Skin of body (tissue), 2 donors: ENCODE measurements around the gene HS1BP3. TPM values are rescaled to one million over a fixed set of nuclear protein-coding genes. Genes with fewer than 3 reads are reported as not detected.

Source experiments
- DNase-seq: peaks from one replicate; lab custom pipeline; 2025; lab: John Stamatoyannopoulos, UW
- total RNA-seq: library from RNA; depleted of rRNA; stranded (reverse); fragments of >200 nt; gene quantifications from one replicate; pipeline ENCODE4 v1.2.3, GENCODE V29; 2014

The HS1BP3 gene
- total RNA-seq, 1 donor from 2014 or later: 13.5 TPM

DNA sequence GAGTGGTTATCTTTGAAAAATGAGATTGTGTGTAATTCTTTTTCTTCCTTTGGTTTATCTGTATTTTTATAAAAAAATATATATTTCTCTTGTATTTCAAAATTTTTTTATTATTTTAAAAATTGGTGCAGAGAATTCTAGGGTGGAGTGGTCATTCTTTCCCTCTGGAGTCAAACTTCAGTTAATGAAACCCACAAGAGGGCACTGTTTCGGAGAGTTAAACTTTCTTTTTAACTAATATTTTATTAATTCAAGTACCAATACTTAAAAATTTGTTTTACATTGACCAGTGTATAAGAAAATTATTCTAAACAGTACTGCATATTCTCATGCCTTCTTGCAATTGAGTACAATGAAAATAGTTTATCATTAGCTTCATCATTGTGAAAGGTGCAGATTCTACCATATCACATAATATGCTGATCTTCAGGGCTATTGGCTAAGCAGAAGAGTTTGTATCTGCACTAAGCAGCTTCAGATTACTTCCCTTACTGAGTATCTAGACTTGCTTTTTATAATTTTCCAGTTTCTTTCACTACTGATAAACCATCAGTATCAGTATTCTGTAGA is 50.1 kb downstream of the HS1BP3 start:
- DNase-seq: no peak

DNA sequence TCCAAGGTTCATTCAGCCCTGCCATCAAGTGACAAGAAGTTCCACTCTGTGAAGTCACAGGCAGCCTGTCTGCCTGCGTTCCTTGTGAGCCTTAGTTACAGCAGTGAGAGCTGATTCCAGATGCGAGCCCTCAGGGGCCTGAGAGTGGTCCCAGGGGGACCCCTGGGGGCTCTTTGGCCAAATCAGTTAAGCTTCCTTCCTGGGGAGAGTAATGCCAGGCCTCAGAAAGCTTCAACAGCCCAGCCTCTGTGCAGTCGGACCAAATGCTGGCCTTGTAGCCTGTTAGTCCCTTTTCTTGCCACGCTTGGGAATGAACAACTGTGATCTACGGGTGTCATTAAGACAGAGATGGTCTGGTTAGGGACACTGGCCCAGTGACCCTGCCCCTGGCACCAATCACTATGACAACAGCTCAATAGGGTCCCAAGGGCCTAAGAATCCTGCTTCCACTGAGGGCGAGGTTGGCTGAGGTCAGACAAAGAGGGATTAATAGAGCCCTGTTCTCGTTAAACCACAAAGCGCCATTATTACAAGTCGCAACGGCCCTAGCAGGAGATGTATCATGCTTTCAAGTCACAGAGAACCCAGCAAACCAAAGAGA is 50.9 kb downstream of the HS1BP3 start:
- DNase-seq: peak; percentile 43

DNA sequence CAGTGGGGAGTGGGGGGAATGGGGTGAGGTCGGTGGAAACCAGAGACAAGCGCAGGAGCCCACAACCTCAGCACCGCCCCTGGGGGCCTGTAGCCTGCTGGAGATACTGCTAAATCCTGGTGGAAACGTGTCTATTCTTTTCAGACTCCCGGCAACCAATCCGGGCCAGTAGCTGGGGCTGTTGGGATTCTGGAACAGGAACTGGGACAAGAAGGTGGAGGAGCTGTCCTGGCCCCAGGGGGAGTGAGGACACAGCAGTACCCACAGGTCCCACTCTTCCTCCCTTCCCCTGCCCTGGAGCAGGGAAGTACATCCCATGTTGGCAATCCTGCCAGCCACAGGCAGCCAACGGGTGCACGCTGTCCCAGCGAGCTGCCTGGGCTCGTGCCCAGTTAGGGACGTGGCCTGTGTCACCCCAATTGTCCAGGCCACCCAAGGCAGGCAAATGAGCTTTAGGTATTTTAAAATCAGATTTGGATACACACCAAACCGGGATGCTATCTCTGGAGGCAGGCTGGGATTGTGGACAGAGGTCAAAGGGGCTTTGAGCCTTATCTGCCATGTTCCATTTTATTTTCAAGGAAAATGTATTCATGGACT is 51.8 kb downstream of the HS1BP3 start:
- DNase-seq: no peak

DNA sequence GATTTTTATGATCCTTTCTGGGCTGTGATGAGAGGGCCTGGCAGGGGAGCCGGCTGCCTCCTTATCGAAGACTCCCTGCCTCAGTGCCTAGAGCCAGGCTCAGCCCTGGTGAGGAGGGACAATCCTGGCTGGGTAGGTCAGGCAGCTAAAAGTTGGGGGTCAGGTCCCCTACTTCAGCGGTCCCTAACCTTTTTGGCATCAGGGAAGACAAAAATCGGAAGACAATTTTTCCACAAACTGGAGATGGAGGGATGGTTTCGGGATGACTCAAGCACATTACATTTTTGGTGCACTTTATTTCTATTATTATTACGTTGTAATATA is 53.1 kb downstream of the HS1BP3 start:
- DNase-seq: no peak

DNA sequence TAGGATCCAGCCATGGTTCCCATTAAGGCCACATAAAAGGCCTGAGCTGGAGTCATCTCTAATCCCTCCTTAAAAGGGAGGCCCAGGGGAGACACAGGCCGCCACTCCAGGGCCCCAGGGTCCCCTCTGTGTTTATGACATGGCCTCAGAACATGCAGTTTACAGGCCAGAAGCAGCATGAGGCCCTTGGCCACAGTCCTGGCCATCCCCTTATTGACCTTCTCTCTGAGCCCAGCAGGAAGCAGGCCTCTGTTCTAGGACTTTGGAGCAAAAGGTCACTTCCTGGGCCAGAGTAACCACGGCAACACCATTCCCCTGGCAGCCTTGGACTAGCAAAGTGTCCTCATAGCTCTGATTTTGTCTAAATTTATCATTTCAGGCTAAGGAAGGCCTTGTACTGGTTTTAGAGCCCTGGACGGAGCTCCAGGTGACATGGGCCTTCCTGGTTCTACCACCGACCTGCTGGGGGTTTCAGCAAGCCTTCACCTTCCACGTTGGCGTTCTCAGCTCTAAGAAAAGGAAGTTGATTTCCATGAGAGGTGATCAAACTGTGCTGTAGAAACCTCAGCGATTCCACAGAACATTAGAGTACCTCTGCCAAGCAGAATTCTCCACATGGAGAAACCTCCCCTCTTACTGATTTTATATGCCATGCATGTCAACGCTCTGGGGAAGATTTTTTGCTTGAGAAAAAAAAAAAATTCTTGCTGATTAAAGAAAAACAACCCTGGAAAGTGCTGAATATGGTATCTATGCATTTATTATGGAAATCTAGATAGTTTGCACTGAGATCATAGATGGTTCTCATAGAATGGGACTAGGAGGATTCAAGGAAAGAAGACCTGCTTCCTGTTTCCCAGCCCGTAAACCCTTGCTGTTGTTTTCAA is 53.7 kb downstream of the HS1BP3 start:
- DNase-seq: peak; percentile 26

DNA sequence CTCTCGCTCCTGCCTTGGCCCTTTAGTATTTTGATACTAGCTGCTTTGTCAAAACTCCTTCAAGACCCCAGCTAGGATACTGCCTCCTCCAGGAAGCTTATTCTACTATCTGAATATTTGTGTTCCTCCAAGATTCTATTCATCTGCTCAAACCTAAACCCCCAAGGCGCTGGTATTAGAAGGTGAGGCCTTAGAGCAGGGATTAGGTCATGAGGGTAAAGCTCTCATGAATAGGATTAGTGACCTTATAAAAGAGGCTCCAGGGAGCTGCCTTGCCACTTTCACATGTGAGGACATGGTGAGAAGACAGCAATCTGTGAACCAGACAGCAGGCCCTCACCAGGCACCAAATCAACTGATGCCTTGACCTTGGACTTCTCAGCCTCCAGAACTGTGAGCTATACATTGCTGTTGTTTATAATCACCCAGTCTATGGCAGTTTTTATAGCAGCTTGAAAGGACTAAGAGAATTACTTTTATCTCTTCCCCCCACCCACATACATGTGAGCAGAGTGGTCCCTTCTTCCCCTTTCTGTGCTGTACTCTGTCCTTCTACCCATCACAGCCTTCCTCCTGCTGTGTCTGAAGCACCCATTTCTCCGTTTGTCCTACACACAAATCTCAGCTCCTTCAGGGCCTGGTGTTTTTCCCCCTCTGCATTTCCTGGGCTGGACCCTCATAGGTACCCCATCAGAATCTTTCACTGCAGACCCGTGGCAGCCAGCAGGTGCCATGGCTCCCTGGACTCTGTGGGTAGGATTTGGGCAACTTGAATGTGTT is 54.5 kb downstream of the HS1BP3 start:
- DNase-seq: no peak

DNA sequence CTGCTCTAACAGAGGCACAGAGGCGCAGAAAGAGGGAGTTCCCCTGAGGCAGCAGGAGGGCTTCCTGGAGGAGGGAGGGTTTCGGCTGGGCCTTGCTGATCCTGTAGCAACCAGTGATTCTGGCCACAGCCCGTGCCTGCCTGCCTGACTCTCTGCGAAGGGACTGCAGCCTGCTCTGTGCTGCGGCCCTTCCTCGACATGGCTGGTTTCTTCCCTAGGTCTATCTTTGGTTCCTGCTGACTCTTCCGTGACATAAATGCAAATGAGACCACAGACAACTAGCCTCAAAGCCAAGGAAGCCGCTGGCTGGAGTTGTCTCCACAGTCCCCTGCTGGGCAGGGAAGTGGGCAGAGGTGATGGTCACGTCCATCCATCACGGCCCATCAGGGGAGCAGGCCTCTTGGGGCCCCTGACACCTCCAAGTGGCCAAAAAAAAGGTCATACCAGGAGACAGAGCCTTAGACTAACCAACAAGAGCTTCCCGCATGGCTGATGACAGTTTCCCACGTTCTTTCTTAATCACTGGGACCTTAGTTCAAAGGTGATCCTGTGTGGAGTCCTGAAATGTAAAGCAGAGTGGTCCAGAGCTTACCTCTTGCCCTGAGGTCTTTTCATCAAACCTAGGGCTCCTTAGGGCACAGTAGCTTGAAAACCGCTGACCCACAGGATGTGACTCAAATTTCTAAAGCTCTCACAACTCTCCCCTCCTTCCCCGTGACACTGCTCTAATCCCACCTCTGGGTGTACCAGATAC is 55.3 kb downstream of the HS1BP3 start:
- no peak for DNase-seq

DNA sequence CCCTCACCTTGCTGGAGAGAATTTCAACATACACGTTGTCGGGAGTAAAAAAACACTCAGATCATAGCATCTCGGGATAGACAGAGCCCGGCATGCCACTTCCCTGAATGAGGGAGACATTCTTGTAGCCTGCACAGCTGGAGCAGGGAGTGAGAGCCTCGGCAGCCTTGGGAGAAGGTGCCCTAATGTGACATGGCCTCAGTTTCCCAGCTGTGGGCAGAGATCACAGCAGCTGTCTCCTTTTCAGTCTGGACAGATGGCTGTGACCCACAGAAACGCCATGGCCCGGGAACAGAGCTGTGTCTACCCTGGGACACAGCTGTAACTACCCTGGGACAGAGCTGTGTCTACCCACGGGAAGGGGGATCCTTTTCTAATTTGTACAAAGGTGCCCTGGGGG is 55.9 kb downstream of the HS1BP3 start:
- DNase-seq: no peak

DNA sequence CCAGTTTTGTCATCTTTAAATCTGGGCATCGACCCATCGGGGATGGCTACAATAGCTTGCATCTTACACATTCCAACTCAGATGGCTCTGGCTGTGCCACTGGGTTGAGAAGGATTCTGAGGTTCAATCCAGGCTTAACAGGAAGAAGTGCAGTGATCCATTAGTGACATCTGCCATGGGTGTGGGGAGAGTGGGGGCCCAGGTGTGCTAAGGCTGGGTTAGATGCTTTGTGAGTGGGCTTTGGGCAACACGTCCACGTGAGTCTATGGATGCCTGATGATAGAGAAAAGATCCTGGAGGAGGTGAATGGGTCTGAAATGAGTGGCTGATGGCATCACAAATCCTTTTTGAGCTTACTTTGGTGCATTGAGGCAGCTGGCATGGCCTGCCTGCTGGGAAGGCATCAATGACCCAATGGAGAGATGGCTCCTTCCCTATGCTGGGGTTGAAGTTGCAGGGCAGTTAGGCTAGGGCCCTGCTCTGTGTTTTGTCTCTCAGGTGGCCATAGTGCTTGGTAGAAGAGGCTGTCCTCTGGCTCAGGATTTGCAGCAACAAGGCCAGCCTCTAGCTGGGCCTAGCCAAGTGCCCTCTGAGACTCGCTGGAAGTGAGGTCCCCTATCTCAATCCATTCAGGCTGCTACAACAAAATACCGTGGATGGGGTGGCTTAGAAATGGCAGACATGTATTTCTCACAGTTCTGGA is 56.7 kb downstream of the HS1BP3 start:
- DNase-seq: no peak

DNA sequence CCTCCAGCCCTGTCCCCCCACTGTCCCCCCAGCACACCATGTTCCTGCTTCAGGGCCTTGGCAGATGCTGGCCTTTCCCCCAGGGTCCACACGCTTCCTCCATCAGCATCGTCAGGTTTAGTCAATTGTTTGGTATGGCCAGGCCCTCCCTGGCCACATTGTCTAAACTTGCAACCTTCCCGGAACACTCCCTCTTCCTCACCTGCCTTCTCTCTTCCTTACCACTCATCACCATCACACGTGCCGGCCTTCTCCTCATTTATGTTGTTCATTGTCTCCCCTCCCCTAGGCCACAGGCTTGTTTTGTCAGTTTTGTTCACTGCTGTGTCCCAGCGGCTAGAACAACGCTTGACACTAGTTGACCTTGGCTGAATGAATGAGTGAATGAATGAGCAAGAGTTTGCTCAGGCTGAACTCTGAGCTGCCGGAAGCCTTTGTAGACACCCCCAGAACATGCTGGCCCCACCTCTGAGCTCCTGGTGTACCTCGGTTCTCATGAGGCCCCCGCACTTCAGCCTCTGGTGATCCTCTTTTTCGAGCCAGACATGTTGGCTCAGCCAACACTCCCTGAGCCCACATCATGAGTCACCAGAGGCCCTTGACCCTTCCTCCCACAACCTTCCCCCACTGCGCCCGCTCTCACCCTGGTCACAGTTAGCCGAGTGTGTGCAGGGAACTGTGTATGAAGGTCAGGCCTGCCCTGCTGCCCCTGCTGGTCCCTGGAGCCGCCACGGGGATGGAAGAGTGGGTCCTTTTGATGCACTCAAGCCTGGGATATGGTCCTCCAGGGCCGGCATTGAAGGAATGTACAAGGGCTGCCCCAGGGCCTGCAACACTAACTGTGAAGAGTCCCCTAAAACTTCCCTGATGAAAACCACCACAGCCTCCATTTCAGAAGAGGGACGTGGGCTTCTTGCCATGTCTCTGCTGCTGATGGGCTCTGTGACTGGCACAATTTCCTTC is 57.5 kb downstream of the HS1BP3 start:
- no peak for DNase-seq

DNA sequence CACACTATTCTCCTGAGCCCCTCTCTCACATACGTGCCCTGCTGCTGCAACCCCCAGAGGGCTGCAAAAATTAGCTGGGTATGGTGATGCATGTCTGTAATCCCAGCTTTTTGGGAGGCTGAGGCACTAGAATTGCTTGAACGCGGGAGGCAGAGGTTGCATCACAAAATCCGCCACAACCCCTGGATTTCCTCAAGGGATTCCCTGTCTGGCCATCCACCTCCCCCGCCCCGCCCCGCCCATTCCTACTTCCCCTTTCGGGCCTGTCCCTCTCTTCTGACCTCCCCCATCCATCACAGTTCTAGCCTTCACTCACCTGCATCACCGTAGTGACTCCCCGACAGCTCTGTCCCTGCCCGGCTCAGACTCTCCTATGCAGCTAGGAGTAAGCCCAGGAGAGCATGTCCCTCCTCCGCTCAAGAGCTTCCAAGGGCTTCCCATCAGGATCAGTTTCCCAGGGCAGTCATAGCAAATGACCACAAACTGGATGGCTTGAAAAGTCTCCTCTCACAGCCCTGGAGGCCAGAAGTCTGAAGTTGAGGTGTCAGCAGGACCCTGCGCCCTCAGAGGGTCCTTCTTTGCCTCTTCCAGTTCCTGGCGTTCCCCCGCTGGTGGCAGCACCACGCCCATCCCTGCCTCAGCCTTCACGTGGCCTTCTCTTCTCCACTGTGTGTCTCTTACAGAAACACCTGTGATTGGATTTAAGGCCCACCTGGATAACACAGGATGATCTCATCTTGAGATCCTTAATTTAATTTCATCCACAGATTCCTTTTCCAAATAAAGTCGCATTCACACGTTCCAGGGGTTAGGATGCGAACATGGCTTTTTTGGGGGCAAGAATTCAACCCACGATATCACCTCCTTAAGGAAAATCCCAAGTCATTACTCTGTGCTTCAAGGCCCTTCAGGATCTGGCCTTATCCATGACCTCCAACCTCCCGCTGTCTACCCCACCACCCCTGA is 58.5 kb downstream of the HS1BP3 start:
- no peak for DNase-seq

DNA sequence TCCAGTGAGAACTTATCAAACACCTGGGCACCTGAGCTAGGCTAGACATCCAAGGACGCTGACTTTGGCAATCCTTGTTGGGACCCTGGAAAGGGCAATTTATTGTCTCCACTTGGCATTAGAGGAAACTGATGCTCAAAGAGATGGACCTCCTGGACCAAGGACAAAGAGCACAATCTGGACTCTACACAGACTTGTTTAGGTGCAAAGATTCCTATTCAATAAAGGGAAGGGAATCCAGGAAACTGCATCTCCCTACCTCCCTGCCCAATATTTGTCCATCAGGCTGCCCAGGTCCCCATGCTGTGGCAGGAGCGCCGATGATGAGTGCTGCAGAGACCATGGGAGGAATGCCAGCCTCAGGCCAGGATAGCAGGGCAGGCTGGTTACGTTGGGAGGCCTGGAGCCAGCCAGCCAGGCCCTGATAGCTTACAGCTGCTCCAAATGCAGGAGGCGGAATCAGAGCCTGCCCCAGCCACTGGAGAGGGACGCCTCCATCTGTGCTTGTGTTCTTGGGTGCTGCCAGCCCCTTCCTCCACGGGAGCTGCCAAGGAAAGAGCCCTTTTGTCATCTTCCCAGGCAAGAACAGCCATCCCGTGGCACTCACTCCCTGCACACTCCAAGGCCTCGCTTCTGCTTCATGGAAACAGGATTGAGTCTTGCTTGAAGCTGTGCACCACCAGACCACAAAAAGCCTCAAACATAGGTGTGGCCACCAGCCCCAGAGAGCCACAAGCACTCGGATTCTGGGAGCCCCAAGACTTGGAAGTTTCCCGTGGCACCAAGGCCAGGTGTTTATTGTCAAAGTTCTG is 60.0 kb downstream of the HS1BP3 start:
- DNase-seq: no peak

DNA sequence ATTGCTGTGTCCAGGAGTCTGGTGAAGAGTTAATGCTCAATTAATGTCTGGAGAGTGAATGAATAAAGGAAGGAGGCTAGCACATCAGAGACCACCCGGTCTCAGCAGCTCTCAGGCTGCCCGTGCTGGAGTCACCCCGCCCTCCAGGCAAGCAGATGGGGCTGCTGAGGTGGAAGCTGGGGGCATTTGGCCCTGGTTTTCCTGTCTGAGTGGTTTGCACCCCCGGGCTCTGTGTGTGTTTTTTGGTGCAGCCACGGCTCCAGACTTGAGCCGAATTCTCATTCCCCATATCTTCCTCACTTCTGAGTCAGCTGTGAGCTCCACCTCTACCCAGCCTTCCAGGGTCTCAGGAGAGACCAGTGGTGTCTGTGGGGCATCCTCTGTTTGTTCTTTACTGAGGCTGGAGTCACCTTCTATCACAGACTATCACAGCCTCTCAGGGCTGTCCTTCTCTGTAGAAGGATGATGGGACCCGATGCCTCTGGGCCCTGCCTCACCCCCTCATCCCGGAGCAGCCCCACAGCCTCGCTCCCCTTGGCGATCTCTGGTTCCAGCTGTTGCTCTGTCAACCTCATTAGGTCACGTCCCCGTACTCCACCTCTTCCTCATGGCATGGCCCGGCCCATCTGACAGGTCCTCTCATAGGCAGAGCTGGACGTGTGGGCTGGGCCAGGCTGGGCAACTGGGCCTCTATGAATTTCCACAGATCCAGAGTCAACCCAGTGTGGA is 60.8 kb downstream of the HS1BP3 start:
- DNase-seq: no peak

DNA sequence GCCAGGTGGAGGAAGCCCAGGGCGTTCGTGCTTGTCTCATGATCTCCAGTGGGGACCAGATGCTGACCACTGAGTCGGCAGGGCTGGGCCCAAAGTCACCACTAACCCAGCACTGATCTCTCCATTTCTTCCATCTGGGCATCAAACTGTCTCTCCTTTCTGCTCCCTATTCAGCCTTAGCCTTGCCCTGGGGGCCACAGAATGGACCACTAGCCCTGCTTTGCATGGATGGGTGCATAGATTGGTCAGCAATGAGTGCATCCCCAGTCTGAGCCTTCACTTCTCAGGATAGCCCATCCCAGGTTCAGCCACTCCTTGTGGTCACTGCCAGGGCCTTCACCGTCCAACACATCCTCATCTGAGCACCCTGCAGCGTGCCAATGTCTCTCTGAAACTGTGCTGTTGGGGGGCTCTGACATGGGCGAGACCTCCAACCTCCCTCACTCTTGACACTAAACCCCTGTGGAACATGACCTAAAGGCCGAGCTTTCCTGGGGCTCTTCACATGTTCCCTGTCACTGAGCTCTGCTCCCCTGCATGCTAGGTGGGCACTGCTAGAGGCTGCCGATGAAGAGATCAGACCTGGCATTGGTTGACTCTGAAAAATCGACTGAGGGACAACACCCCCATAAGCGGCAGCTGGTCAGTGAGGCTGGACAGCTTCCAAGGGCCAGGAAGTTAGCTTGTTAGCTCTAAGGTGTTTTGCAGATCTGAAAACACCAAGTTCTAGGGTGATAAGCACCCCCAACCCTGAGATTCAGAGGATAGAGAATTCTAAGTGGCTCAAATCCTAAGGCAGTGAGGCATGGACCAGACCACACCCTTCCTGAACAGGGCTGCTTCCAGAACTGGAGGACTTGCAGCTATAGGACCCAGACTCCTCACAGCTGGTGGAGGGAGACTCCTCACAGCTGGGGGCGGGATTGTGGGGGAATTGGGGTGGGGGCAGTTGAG is 61.7 kb downstream of the HS1BP3 start:
- DNase-seq: no peak
